KMS-11 (cell line): Measurements from ENCODE around the gene URB1.

Source experiments
- H2AFZ ChIP-seq: fragments of 200-600 bp; sonication (generic); 2 replicates; pipeline ENCODE4 v1.6.1; 2016; ENCODE audit warnings: antibody characterized with exemption, mixed run types, low read depth
- H3K27ac ChIP-seq: fragments of 200-600 bp; sonication (generic); 2 replicates; pipeline ENCODE4 v1.6.1; 2016; ENCODE audit warnings: mild to moderate bottlenecking, mixed run types
- H3K27me3 ChIP-seq: fragments of 200-600 bp; sonication (generic); 2 replicates; pipeline ENCODE4 v1.6.1; 2017; ENCODE audit warnings: mild to moderate bottlenecking, low read depth, mixed run types, moderate library complexity; ENCODE audit not compliant: insufficient read depth
- H3K36me3 ChIP-seq: fragments of 200-600 bp; sonication (generic); 2 replicates; pipeline ENCODE4 v1.6.1; 2017; ENCODE audit warnings: mild to moderate bottlenecking, mixed run types; ENCODE audit not compliant: insufficient read depth
- H3K4me1 ChIP-seq: fragments of 200-600 bp; sonication (generic); 2 replicates; pipeline ENCODE4 v1.6.1; 2016; ENCODE audit warnings: mild to moderate bottlenecking, low read depth, mixed run types; ENCODE audit not compliant: poor library complexity, severe bottlenecking
- H3K4me2 ChIP-seq: fragments of 200-600 bp; sonication (generic); 2 replicates; pipeline ENCODE4 v1.7.0; 2016; ENCODE audit warnings: mild to moderate bottlenecking, mixed run types
- H3K4me3 ChIP-seq: fragments of 200-600 bp; sonication (generic); IDR thresholded peaks from 2 replicates; pipeline ENCODE4 v1.6.1; 2017; ENCODE audit warnings: low read depth, low read length, mixed read lengths; ENCODE audit not compliant: insufficient read depth
- H3K79me2 ChIP-seq: fragments of 200-600 bp; sonication (generic); 2 replicates; pipeline ENCODE4 v1.6.1; 2016; ENCODE audit warnings: low read depth, mixed run types; ENCODE audit not compliant: insufficient read depth
- H3K9ac ChIP-seq: fragments of 200-600 bp; sonication (generic); 2 replicates; pipeline ENCODE4 v1.6.1; 2016; ENCODE audit warnings: mild to moderate bottlenecking, mixed run types
- H4K20me1 ChIP-seq: fragments of 200-600 bp; sonication (generic); 2 replicates; pipeline ENCODE4 v1.6.1; 2016; ENCODE audit warnings: mild to moderate bottlenecking, mixed run types; ENCODE audit not compliant: insufficient read depth
- TF ChIP-seq, protein P1 (sequence below): fragments of 200-600 bp; sonication (generic); conservative IDR thresholded peaks from 2 replicates; pipeline ENCODE4 v1.6.1; 2017; ENCODE audit warnings: low read depth, mild to moderate bottlenecking, antibody characterized with exemption, low read length, moderate library complexity, mixed read lengths

Gene URB1

DNA sequence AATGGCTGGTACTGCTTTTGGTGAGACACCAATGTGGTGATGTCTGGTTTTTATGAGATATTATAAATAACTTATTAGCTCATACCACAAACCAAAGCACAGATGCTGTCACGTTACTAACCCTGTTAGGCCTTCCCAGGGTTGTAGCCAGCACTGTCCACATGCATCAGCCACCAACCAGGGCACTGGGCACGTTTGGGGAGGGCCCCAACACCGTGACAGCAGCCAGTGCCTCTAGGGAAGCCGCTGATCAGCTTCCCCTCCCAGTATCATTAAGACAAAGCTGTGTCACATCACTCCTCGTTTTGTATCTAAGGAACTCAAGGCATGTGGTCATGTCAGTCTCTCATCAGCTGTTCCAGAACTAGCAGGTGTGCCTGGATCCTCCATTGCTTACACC is 13.9 kb downstream of the URB1 start:
- H3K27ac ChIP-seq = no peak overlapping the region
- no peak overlapping the region for H2AFZ ChIP-seq
- H3K4me1 ChIP-seq = no peaks in the 10 kb centered on the region
- TF ChIP-seq, protein P1, sequence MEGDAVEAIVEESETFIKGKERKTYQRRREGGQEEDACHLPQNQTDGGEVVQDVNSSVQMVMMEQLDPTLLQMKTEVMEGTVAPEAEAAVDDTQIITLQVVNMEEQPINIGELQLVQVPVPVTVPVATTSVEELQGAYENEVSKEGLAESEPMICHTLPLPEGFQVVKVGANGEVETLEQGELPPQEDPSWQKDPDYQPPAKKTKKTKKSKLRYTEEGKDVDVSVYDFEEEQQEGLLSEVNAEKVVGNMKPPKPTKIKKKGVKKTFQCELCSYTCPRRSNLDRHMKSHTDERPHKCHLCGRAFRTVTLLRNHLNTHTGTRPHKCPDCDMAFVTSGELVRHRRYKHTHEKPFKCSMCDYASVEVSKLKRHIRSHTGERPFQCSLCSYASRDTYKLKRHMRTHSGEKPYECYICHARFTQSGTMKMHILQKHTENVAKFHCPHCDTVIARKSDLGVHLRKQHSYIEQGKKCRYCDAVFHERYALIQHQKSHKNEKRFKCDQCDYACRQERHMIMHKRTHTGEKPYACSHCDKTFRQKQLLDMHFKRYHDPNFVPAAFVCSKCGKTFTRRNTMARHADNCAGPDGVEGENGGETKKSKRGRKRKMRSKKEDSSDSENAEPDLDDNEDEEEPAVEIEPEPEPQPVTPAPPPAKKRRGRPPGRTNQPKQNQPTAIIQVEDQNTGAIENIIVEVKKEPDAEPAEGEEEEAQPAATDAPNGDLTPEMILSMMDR = no peak
- no peaks in the 10 kb centered on the region; the same call in 1 of the 2 replicates for H3K79me2 ChIP-seq
- no peaks in the 10 kb centered on the region for H4K20me1 ChIP-seq
- no peaks in the 10 kb centered on the region for H3K27me3 ChIP-seq
- H3K36me3 ChIP-seq = peaks cover 9% of the 10 kb centered on the region; the same call in 1 of the 2 replicates
- H3K4me2 ChIP-seq = no peak overlapping the region
- H3K4me3 ChIP-seq = no peak overlapping the region
- no peak overlapping the region for H3K9ac ChIP-seq

DNA sequence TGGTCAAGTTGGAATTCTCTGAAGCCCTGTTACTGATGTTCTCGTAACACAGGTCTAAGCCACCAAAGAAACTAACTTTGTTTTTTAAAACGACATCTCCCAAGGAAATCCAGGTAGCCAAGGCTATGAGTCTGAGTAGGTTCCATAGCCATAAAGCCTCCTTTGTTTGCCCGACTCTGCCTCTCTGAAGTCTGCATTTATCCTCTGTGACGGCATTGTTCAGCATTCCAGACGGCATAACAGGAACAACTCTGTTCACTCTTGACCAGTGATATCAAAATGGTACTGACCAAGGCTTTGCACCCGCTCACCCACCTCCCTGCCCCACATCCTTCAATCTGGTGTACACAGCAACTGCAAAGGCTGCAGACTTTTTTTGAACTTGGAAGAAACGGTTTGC is 14.8 kb downstream of the URB1 start:
- H3K27ac ChIP-seq = no peak overlapping the region
- no peak overlapping the region for H3K4me3 ChIP-seq
- H3K27me3 ChIP-seq = no peaks in the 10 kb centered on the region
- H3K4me1 ChIP-seq = peaks cover 2% of the 10 kb centered on the region
- TF ChIP-seq, protein P1 = no peak
- no peak overlapping the region for H2AFZ ChIP-seq
- H3K4me2 ChIP-seq = no peak overlapping the region
- no peak overlapping the region for H3K9ac ChIP-seq
- H3K79me2 ChIP-seq = peaks cover 1% of the 10 kb centered on the region; the same call in 1 of the 2 replicates
- H3K36me3 ChIP-seq = peaks cover 9% of the 10 kb centered on the region; the same call in 1 of the 2 replicates
- H4K20me1 ChIP-seq = no peaks in the 10 kb centered on the region

DNA sequence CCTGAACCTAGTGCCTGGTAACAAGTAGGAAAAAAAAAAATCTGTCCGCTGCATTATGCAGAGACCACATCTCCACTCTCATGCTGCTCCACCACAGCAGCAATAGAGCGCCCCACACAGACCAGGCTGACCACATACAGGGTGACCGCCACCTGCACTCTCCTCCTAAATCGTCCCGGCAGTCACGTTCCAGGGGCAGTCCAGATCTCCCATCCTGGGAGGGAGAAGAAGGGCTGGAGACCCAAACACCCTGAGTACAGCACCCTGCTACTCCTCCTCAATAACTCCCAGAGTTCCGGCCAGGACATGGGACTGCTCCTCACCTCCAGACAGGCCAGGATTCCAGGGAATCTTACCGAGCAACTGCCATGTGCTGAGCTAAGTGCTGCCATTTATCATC is 15.3 kb downstream of the URB1 start:
- Histone ChIP-seq H3K9ac (no peak overlapping the region), H3K27ac (no peak overlapping the region), H2AFZ (no peak overlapping the region), H3K79me2 (peaks cover 5% of the 10 kb centered on the region; the same call in 1 of the 2 replicates), H3K36me3 (peaks cover 9% of the 10 kb centered on the region; the same call in 1 of the 2 replicates), H3K4me2 (no peak overlapping the region), H4K20me1 (no peaks in the 10 kb centered on the region), H3K4me3 (no peak overlapping the region), H3K4me1 (peaks cover 6% of the 10 kb centered on the region), H3K27me3 (no peaks in the 10 kb centered on the region)
- TF ChIP-seq, protein P1 = no peak

DNA sequence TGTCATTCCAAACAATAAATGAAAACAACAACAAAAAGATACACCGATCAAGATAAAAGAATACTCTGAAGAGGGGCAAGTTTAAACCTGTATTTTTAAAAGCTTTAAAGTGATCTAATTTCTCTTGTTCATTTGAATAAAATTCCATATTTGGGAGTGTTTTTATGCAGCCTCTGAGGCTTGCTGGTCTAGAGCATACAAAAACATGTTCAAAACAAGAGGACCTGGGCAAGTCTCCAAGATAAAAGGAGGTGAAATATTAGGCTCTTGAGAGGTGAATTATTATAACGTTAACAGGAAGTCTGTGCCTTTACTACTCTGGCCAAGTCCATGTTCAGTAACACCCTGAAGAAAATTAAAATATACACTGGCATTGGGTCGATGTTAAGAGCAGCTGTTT is 20.1 kb downstream of the URB1 start:
- H3K27ac ChIP-seq = no peak overlapping the region
- no peak overlapping the region for H3K4me3 ChIP-seq
- H3K4me1 ChIP-seq = peaks cover 37% of the 10 kb centered on the region
- TF ChIP-seq, protein P1 = no peak
- no peak overlapping the region for H2AFZ ChIP-seq
- H3K27me3 ChIP-seq = no peaks in the 10 kb centered on the region
- no peaks in the 10 kb centered on the region for H4K20me1 ChIP-seq
- H3K4me2 ChIP-seq = no peak overlapping the region
- no peak overlapping the region for H3K9ac ChIP-seq
- H3K79me2 ChIP-seq = peaks cover 5% of the 10 kb centered on the region; the same call in 1 of the 2 replicates
- peaks cover 12% of the 10 kb centered on the region; the same call in 1 of the 2 replicates for H3K36me3 ChIP-seq
